ENCODE results near the gene FAM174B. TPM values are rescaled to one million over a fixed set of nuclear protein-coding genes. Genes with fewer than 3 reads are reported as not detected.

The FAM174B gene
- total RNA-seq, 4 donors from 2014 or later = 15.4 to 75.2 (median 18.3) TPM

DNA sequence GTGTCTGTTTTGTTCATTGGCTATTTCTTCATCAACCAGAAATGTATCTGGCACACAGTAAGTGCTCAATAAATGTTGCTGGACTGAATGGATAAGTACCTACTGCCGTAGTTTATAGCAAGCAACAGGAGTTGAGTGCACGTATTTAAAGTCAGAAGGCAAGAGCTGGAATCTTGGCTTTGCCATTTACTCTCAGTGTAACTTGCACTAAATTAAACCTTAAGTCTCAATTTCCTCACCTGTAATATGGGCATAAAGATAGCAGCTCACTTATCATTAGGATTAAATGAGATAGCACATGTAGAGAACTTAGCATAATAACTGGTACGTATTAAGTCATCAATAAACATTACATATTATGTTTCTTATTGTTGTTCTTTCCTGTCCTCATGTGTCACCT lies 13.0 kb upstream of the FAM174B start:
- 82 to 93% methylated on average over 3 of the region's 3 CpGs for WGBS, 2 donors (ENCODE audit: low coverage in 1 of 2)
- DNase-seq = no peak
- H3K4me1 ChIP-seq = peaks cover 10 to 38% (median 22%) of the 10 kb centered on the region in 4 donors
- H3K4me3 ChIP-seq = no peak overlapping the region
- TF ChIP-seq EP300 (IDR thresholded peaks at IDR 0.05; ENCODE audit: low read depth) (no peak), POLR2AphosphoS5 (IDR thresholded peaks at IDR 0.05) (no peak), POLR2A (IDR thresholded peaks at IDR 0.05) (no peak), CTCF (IDR thresholded peaks at IDR 0.05) (no peak)
- H3K9me3 ChIP-seq = no peaks in the 10 kb centered on the region
- in situ Hi-C loops (cut with MboI; ENCODE audit: low pct_ligation_motif_present in 1 of 4, low pct_unique_long_range_greater_than_20kb in 1 of 4, low sequenced_read_pairs in 3 of 4) (no loop called here), intact Hi-C loops (cut with DNase I; ENCODE audit: low total_unique reads) (loop anchor here (10.0 kb wide), 1 partner anchor 54 kb away; no protein-coding TSS in a partner anchor)
- no peaks in the 10 kb centered on the region for H3K27me3 ChIP-seq
- H3K27ac ChIP-seq = no peak overlapping the region
- no peaks in the 10 kb centered on the region for H3K36me3 ChIP-seq

DNA sequence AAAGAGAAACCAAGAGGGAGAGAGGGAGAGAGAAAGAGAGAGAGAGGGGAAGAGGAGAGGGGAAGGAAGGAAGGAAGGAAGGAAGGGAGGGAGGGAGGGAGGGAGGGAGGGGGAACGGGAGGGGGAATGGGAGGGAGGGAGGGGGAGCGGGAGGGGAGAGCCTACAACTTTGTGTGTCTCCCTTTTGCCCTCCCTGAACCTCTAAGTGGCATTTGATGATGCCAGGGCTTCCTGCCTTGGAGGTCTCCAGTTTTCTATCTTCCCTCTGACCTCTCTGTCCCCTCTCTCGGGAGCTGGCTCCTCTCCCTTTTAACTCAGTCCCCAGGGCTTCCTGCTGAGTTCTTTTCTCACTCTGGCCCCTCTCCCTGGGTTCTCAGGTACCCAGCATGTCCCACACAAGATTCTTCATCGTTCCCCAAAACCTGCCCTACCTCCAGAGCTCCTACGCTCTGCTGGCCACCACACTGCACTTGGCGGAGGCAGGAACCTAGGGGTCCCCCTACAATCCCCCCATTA lies 12.5 kb upstream of the FAM174B start:
- in situ Hi-C loops (cut with MboI; ENCODE audit: low pct_ligation_motif_present in 1 of 4, low pct_unique_long_range_greater_than_20kb in 1 of 4, low sequenced_read_pairs in 3 of 4) = no loop called here
- Histone ChIP-seq H3K4me1 (peaks cover 10 to 38% (median 22%) of the 10 kb centered on the region in 4 donors), H3K9me3 (no peaks in the 10 kb centered on the region), H3K27ac (peak overlapping the region; percentile 69 to 76 (median 70)), H3K4me3 (no peak overlapping the region), H3K27me3 (no peaks in the 10 kb centered on the region), H3K36me3 (no peaks in the 10 kb centered on the region)
- TF ChIP-seq POLR2AphosphoS5 (IDR thresholded peaks at IDR 0.05) (no peak), CTCF (IDR thresholded peaks at IDR 0.05) (no peak), POLR2A (IDR thresholded peaks at IDR 0.05) (no peak), EP300 (IDR thresholded peaks at IDR 0.05; ENCODE audit: low read depth) (no peak)
- intact Hi-C loops (cut with DNase I; ENCODE audit: low total_unique reads) = loop anchor here (10.0 kb wide), 1 partner anchor 53 kb away; no protein-coding TSS in a partner anchor
- WGBS, 2 donors (ENCODE audit: low coverage in 1 of 2) = 33 to 66% methylated on average over 1 to 5 of the region's 6 CpGs
- no peak for DNase-seq

DNA sequence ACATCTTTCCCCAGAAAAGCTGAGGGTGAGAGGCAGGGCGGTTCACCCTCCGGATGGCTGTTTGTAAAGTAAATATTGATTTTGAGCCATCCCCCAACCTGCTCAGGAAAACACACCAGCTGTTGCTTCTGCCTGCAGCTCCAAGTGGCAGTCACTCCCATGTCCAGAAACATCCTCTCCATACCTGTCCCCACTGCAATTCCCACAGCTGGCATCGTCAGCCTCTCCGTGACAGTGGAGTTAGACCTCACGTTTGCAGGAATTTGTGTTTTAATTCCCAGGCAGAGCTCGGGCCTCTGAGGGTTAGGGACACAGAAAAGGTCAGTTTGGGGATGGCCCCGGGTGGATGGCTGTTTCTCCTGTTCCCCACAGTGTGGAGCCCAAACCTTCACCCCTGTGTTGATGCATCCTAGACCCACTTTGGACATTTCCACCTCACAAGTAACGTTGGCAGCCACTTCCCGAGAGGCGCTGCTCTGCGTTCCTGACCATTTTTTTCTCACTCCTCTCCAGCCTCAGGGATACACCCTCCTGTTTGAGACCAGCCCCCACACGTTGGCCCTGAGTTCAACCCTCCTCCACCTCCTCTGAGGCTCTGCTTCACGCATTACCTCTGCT lies 11.8 kb upstream of the FAM174B start:
- intact Hi-C loops (cut with DNase I; ENCODE audit: low total_unique reads) (loop anchor here (10.0 kb wide), 1 partner anchor 53 kb away; no protein-coding TSS in a partner anchor), in situ Hi-C loops (cut with MboI; ENCODE audit: low pct_ligation_motif_present in 1 of 4, low pct_unique_long_range_greater_than_20kb in 1 of 4, low sequenced_read_pairs in 3 of 4) (no loop called here)
- TF ChIP-seq POLR2A (IDR thresholded peaks at IDR 0.05) (no peak), POLR2AphosphoS5 (IDR thresholded peaks at IDR 0.05) (peak in 2 of 3 donors; percentile 55 to 65)
- DNase-seq = no peak
- H3K9me3 ChIP-seq = no peaks in the 10 kb centered on the region
- H3K27me3 ChIP-seq = no peaks in the 10 kb centered on the region
- 24 to 33% methylated on average over 6 to 13 of the region's 13 CpGs for WGBS, 2 donors (ENCODE audit: low coverage in 1 of 2)
- peak overlapping the region; percentile 69 to 76 (median 70) for H3K27ac ChIP-seq
- peaks cover 10 to 38% (median 22%) of the 10 kb centered on the region in 4 donors for H3K4me1 ChIP-seq
- no peak overlapping the region for H3K4me3 ChIP-seq
- no peaks in the 10 kb centered on the region for H3K36me3 ChIP-seq

DNA sequence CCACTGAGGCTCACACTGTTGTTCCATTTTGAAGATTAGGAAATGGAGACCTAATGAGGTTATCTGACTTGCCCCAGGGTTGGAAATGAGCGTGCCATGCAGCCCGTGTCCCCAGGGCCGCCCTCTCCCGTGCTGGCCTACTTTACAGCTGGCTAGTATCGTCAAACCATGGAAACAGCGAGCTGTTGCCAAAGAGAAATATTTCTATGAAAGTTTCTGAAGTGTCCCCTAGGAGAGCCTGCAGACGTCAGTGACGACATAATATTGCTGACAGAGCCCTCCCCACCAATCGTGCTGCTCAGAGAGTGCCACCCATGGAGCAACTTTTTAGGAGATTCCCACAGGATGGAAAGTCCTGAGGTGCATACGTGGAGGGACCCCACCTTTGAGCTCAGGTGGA lies 11.2 kb upstream of the FAM174B start:
- intact Hi-C loops (cut with DNase I; ENCODE audit: low total_unique reads) (loop anchor here (10.0 kb wide), 1 partner anchor 52 kb away; no protein-coding TSS in a partner anchor), in situ Hi-C loops (cut with MboI; ENCODE audit: low pct_ligation_motif_present in 1 of 4, low pct_unique_long_range_greater_than_20kb in 1 of 4, low sequenced_read_pairs in 3 of 4) (no loop called here)
- Histone ChIP-seq H3K4me3 (no peak overlapping the region), H3K4me1 (peaks cover 10 to 38% (median 22%) of the 10 kb centered on the region in 4 donors), H3K27ac (peak overlapping the region; percentile 69 to 76 (median 70)), H3K27me3 (no peaks in the 10 kb centered on the region), H3K9me3 (no peaks in the 10 kb centered on the region), H3K36me3 (no peaks in the 10 kb centered on the region)
- DNase-seq = peak; percentile 18
- WGBS, 2 donors (ENCODE audit: low coverage in 1 of 2) = 40 to 53% methylated on average over 1 to 10 of the region's 10 CpGs
- no peak for TF ChIP-seq POLR2A (IDR thresholded peaks at IDR 0.05)
- no peak for TF ChIP-seq CTCF (IDR thresholded peaks at IDR 0.05)
- no peak for TF ChIP-seq EP300 (IDR thresholded peaks at IDR 0.05; ENCODE audit: low read depth)
- TF ChIP-seq POLR2AphosphoS5 (IDR thresholded peaks at IDR 0.05) = no peak
